Caco-2 (cell line): Measurements from ENCODE around the gene ZSCAN5A. TPM values are rescaled to one million over a fixed set of nuclear protein-coding genes. Genes with fewer than 3 reads are reported as not detected.

Experiments
- BruUV-seq: library from RNA; stranded (reverse); fragments of 400-500 nt; replicated peaks from 2 replicates; lab custom pipeline; 2021; lab: Mats Ljungman, UMichigan
- CTCF ChIA-PET: fragments of 300-600 bp; sonication (Branson Sonifier 250); formaldehyde crosslinking; loops from one replicate; lab custom pipeline; 2022; ENCODE audit warnings: antibody characterized with exemption; lab: Charles Lee
- POLR2A ChIA-PET: fragments of 300-600 bp; sonication (Branson Sonifier 250); formaldehyde crosslinking; loops from one replicate; lab custom pipeline; 2022; ENCODE audit warnings: antibody characterized with exemption; lab: Charles Lee
- DNase-seq, 2 experiments: peaks; one replicate each; pipeline versions ENCODE4 v3.0.0 to v3.0.0-alpha.2; 2020 to 2022
- H3K27me3 ChIP-seq: replicated peaks from 2 replicates; pipeline ENCODE4 v1.6.0; 2011; ENCODE audit warnings: low read length; ENCODE audit not compliant: control insufficient read depth, insufficient read depth
- H3K36me3 ChIP-seq: 2 replicates; pipeline ENCODE4 v1.5.1; 2011; ENCODE audit warnings: low read length; ENCODE audit not compliant: control insufficient read depth, insufficient read depth
- H3K4me1 ChIP-seq: fragments of 250-450 bp; sonication (Bioruptor Pico); 2 replicates; pipeline ENCODE4 v1.5.1; 2020; ENCODE audit warnings: mild to moderate bottlenecking
- H3K4me3 ChIP-seq: 2 replicates; pipeline ENCODE4 v1.5.1; 2011; ENCODE audit warnings: low read depth, mild to moderate bottlenecking, control low read depth, low read length
- H3K9me3 ChIP-seq: fragments of 250-450 bp; sonication (Bioruptor Pico); 2 replicates; pipeline ENCODE4 v1.5.1; 2020; ENCODE audit warnings: mild to moderate bottlenecking, moderate library complexity
- H3K27ac Mint-ChIP-seq: one replicate; pipeline ENCODE4 v1.8.0; 2022; ENCODE audit warnings: mixed read lengths; ENCODE audit not compliant: unreplicated experiment
- H3K27me3 Mint-ChIP-seq: one replicate; pipeline ENCODE4 v1.8.0; 2022; ENCODE audit warnings: mixed read lengths; ENCODE audit not compliant: insufficient read depth, unreplicated experiment
- H3K36me3 Mint-ChIP-seq: one replicate; pipeline ENCODE4 v1.8.0; 2022; ENCODE audit warnings: mild to moderate bottlenecking, mixed read lengths; ENCODE audit not compliant: insufficient read depth, unreplicated experiment
- H3K4me1 Mint-ChIP-seq: one replicate; pipeline ENCODE4 v1.8.0; 2022; ENCODE audit warnings: low read depth, mixed read lengths; ENCODE audit not compliant: unreplicated experiment
- H3K4me3 Mint-ChIP-seq: one replicate; pipeline ENCODE4 v1.8.0; 2022; ENCODE audit warnings: mild to moderate bottlenecking, moderate library complexity, mixed read lengths; ENCODE audit not compliant: unreplicated experiment
- H3K9me3 Mint-ChIP-seq: one replicate; pipeline ENCODE4 v1.8.0; 2022; ENCODE audit warnings: mixed read lengths; ENCODE audit not compliant: unreplicated experiment
- CTCF ChIP-seq, 2 experiments: fragments of 200-600 bp in 1 of 2; IDR thresholded peaks; 1 replicate in 1 of 2; 2 replicates in 1 of 2; pipeline versions ENCODE4 v1.5.1 to v1.8.0; 2011 to 2022; ENCODE audit warnings: antibody characterized with exemption in 1 of 2, control low read depth in 1 of 2, inconsistent platforms in 1 of 2, low read depth in 1 of 2, low read length in 1 of 2, mild to moderate bottlenecking in 1 of 2, moderate library complexity in 1 of 2; ENCODE audit not compliant: insufficient read depth in 1 of 2, severe bottlenecking in 1 of 2, unreplicated experiment in 1 of 2
- intact Hi-C: fragments of 100-400 bp; cut with micrococcal nuclease; formaldehyde crosslinking; loops from one replicate; pipeline ENCODE4 v1.10.0; 2022; ENCODE audit not compliant: unreplicated experiment
- total RNA-seq: library from RNA; stranded (reverse); gene quantifications from 2 replicates; pipeline ENCODE4 v1.2.3, GENCODE V29; 2022

Gene ZSCAN5A
- total RNA-seq, 1 experiment from 2014 or later, result 11.3 TPM

GRCh38 chr19:56193981-56194640 is 120.5 kb downstream of the ZSCAN5A start:
- POLR2A ChIA-PET, result no interaction called here
- no peaks in the 10 kb centered on the region for H3K9me3 ChIP-seq
- no peak overlapping the region for H3K4me3 ChIP-seq
- TF ChIP-seq CTCF (IDR thresholded peaks at IDR 0.05; ENCODE audit: insufficient read depth in 1 of 2, low read depth in 1 of 2, low read length in 1 of 2, severe bottlenecking in 1 of 2, unreplicated experiment in 1 of 2), result no peak
- H3K4me1 Mint-ChIP-seq, result no peaks in the 10 kb centered on the region
- no peak for DNase-seq
- intact Hi-C loops, result no loop called here
- H3K4me3 Mint-ChIP-seq, result no peak overlapping the region
- H3K4me1 ChIP-seq, result no peaks in the 10 kb centered on the region
- H3K27ac Mint-ChIP-seq, result no peak overlapping the region
- no peaks in the 10 kb centered on the region for H3K36me3 Mint-ChIP-seq
- CTCF ChIA-PET, result no interaction called here
- no peaks in the 10 kb centered on the region for H3K27me3 ChIP-seq
- no peaks in the 10 kb centered on the region for H3K9me3 Mint-ChIP-seq
- H3K36me3 ChIP-seq, result no peaks in the 10 kb centered on the region
- H3K27me3 Mint-ChIP-seq, result peaks cover 15% of the 10 kb centered on the region
- BruUV-seq, result no TSS peak

- no peak overlapping the region for H3K4me3 ChIP-seq
- no peak for TF ChIP-seq CTCF (IDR thresholded peaks at IDR 0.05; ENCODE audit: insufficient read depth in 1 of 2, low read depth in 1 of 2, low read length in 1 of 2, severe bottlenecking in 1 of 2, unreplicated experiment in 1 of 2)
- no peaks in the 10 kb centered on the region for H3K36me3 Mint-ChIP-seq
- H3K4me1 ChIP-seq, result no peaks in the 10 kb centered on the region
- ChIA-PET POLR2A (no interaction called here), CTCF (no interaction called here)
- H3K4me1 Mint-ChIP-seq, result no peaks in the 10 kb centered on the region
- H3K27me3 Mint-ChIP-seq, result peaks cover 10% of the 10 kb centered on the region
- H3K9me3 Mint-ChIP-seq, result no peaks in the 10 kb centered on the region
- H3K27me3 ChIP-seq, result no peaks in the 10 kb centered on the region
- DNase-seq, result no peak
- no peaks in the 10 kb centered on the region for H3K9me3 ChIP-seq
- intact Hi-C loops, result no loop called here
- no TSS peak for BruUV-seq
- H3K27ac Mint-ChIP-seq, result no peak overlapping the region
- no peak overlapping the region for H3K4me3 Mint-ChIP-seq
- H3K36me3 ChIP-seq, result no peaks in the 10 kb centered on the region
Measured at GRCh38 chr19:56191711-56192110, 122.9 kb downstream of the ZSCAN5A start.

- Histone ChIP-seq H3K9me3 (no peaks in the 10 kb centered on the region), H3K27me3 (no peaks in the 10 kb centered on the region), H3K4me1 (no peaks in the 10 kb centered on the region), H3K4me3 (no peak overlapping the region), H3K36me3 (no peaks in the 10 kb centered on the region)
- TF ChIP-seq CTCF (IDR thresholded peaks at IDR 0.05; ENCODE audit: insufficient read depth in 1 of 2, low read depth in 1 of 2, low read length in 1 of 2, severe bottlenecking in 1 of 2, unreplicated experiment in 1 of 2), result no peak
- no peak overlapping the region for H3K27ac Mint-ChIP-seq
- peaks cover 10% of the 10 kb centered on the region for H3K27me3 Mint-ChIP-seq
- DNase-seq, result no peak
- POLR2A ChIA-PET, result no interaction called here
- H3K4me3 Mint-ChIP-seq, result no peak overlapping the region
- H3K9me3 Mint-ChIP-seq, result no peaks in the 10 kb centered on the region
- CTCF ChIA-PET, result no interaction called here
- no peaks in the 10 kb centered on the region for H3K36me3 Mint-ChIP-seq
- no TSS peak for BruUV-seq
- intact Hi-C loops, result no loop called here
- H3K4me1 Mint-ChIP-seq, result no peaks in the 10 kb centered on the region
Measured at GRCh38 chr19:56191115-56191514, 123.5 kb downstream of the ZSCAN5A start.
